ENCODE results near the gene APOL4.
"Not testable (repeated sequence)": the region's sequence is repeated elsewhere in the genome, so short reads cannot be mapped to it uniquely, and the experiment has no call there.

Gene APOL4

DNA sequence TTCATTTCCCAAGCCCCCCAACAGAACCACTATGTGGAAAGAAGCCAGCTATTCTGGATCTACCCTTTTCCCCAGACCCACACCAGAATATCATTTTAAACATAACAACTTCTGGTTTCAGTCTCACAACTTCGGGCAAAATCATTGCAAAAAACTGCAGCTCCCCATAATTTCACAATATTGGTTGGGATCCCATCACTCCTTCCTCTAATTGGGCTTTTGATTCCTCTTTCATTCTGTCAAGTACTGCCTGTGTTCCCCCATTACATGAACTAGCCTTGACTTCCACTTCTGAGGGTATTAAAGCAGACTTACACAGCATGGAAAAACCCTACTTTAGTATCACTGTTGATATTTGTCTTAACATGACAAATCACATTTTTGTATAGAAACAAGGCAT is 37.0 kb downstream of the APOL4 start:
- peak in 1 of 2 experiments; percentile 17 for DNase-seq (ENCODE audit: low read depth in 1 of 2, low spot score in 1 of 2)
- TF ChIP-seq POLR2AphosphoS5 (IDR thresholded peaks at IDR 0.05; ENCODE audit: low read depth) (no peak), SPI1 (IDR thresholded peaks at IDR 0.05; ENCODE audit: borderline replicate concordance, low read depth) (no peak), GABPA (IDR thresholded peaks at IDR 0.05; ENCODE audit: low read depth) (no peak)
- TF ChIP-seq, protein P1, sequence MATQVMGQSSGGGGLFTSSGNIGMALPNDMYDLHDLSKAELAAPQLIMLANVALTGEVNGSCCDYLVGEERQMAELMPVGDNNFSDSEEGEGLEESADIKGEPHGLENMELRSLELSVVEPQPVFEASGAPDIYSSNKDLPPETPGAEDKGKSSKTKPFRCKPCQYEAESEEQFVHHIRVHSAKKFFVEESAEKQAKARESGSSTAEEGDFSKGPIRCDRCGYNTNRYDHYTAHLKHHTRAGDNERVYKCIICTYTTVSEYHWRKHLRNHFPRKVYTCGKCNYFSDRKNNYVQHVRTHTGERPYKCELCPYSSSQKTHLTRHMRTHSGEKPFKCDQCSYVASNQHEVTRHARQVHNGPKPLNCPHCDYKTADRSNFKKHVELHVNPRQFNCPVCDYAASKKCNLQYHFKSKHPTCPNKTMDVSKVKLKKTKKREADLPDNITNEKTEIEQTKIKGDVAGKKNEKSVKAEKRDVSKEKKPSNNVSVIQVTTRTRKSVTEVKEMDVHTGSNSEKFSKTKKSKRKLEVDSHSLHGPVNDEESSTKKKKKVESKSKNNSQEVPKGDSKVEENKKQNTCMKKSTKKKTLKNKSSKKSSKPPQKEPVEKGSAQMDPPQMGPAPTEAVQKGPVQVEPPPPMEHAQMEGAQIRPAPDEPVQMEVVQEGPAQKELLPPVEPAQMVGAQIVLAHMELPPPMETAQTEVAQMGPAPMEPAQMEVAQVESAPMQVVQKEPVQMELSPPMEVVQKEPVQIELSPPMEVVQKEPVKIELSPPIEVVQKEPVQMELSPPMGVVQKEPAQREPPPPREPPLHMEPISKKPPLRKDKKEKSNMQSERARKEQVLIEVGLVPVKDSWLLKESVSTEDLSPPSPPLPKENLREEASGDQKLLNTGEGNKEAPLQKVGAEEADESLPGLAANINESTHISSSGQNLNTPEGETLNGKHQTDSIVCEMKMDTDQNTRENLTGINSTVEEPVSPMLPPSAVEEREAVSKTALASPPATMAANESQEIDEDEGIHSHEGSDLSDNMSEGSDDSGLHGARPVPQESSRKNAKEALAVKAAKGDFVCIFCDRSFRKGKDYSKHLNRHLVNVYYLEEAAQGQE (IDR thresholded peaks at IDR 0.05; ENCODE audit: insufficient replicate concordance, low read depth) = no peak
- TF ChIP-seq, protein P2, sequence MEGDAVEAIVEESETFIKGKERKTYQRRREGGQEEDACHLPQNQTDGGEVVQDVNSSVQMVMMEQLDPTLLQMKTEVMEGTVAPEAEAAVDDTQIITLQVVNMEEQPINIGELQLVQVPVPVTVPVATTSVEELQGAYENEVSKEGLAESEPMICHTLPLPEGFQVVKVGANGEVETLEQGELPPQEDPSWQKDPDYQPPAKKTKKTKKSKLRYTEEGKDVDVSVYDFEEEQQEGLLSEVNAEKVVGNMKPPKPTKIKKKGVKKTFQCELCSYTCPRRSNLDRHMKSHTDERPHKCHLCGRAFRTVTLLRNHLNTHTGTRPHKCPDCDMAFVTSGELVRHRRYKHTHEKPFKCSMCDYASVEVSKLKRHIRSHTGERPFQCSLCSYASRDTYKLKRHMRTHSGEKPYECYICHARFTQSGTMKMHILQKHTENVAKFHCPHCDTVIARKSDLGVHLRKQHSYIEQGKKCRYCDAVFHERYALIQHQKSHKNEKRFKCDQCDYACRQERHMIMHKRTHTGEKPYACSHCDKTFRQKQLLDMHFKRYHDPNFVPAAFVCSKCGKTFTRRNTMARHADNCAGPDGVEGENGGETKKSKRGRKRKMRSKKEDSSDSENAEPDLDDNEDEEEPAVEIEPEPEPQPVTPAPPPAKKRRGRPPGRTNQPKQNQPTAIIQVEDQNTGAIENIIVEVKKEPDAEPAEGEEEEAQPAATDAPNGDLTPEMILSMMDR (IDR thresholded peaks at IDR 0.05; ENCODE audit: insufficient read depth, low read length) = no peak
- H3K27ac ChIP-seq (replicated peaks) = no peak overlapping the region
- H3K4me3 ChIP-seq (replicated peaks; ENCODE audit: insufficient read depth, low read length) = no peak overlapping the region
- H3K27me3 ChIP-seq (ENCODE audit: insufficient read depth, poor library complexity, severe bottlenecking) = peaks cover 5% of the 10 kb centered on the region

DNA sequence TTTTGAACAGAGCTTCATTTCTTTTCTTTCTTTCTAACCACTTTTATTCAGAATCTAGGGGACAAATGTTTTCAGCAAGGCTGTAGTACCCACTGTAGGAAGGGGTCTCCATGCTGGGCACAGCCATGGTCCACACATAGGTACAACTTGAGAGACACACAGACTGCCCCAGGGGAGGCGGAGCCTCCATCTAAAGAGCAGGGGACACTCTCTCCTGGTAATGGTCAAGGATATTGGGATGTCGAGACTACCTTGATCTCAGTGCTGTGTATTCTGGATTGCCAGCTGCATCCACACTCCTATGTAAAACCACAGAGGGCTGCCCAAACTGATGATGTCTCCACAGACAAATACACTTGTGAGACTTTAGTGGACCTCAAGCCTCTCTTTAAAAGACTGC is 38.1 kb downstream of the APOL4 start:
- no peak overlapping the region for H3K4me3 ChIP-seq (replicated peaks; ENCODE audit: insufficient read depth, low read length)
- no peak for DNase-seq (ENCODE audit: low read depth in 1 of 2, low spot score in 1 of 2)
- TF ChIP-seq, protein P1 (IDR thresholded peaks at IDR 0.05; ENCODE audit: insufficient replicate concordance, low read depth) = no peak
- TF ChIP-seq, protein P2 (IDR thresholded peaks at IDR 0.05; ENCODE audit: insufficient read depth, low read length) = no peak
- TF ChIP-seq GABPA (IDR thresholded peaks at IDR 0.05; ENCODE audit: low read depth) (no peak), SPI1 (IDR thresholded peaks at IDR 0.05; ENCODE audit: borderline replicate concordance, low read depth) (no peak), POLR2AphosphoS5 (IDR thresholded peaks at IDR 0.05; ENCODE audit: low read depth) (no peak)
- H3K27ac ChIP-seq (replicated peaks) = no peak overlapping the region
- peaks cover 5% of the 10 kb centered on the region for H3K27me3 ChIP-seq (ENCODE audit: insufficient read depth, poor library complexity, severe bottlenecking)

DNA sequence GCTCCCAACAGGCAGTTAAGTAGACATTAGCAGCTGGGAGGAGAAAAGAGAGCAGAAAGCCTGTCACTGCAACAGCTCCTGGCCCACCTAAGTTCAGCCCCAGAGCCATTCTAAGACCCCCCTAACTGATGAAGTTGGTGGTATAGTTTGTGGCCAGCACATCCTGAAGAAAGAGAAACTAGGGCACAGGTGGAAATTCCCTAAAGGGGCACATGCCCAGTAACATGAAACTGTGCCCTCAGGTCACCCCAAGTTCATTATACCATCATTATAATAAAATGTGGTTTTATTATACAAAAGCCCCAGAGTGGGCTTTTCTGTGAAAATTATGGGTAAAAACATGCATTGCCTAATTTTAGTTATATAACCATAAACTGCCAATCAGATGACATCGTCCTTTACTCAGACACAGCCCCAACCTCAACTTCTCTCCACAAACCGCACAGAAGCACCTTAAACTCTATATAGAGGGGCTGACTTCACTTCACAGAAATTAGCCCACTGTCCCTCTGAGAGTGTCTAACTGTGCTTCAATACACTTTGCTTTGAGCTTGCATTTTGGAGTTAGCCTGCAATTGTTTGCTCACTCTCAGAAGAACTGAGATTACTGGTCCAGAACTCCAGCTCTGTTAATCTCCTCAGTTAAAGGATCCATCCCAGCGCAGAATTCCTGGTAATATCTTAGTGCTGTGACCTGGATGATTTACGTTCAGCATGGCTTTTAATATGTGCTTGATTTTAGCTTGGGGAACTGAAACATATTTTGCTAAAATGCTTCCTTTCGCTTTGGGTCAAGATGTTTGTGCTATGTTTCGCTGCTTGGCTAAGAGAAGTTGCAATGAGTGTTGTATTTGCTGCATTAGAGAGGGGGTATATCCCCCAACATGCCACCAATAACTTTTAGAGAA is 39.2 kb downstream of the APOL4 start:
- no peak for DNase-seq (ENCODE audit: low read depth in 1 of 2, low spot score in 1 of 2)
- Histone ChIP-seq H3K27me3 (ENCODE audit: insufficient read depth, poor library complexity, severe bottlenecking) (peaks cover 5% of the 10 kb centered on the region), H3K4me3 (replicated peaks; ENCODE audit: insufficient read depth, low read length) (no peak overlapping the region), H3K27ac (replicated peaks) (no peak overlapping the region)
- TF ChIP-seq POLR2AphosphoS5 (IDR thresholded peaks at IDR 0.05; ENCODE audit: low read depth) (no peak), GABPA (IDR thresholded peaks at IDR 0.05; ENCODE audit: low read depth) (no peak), SPI1 (IDR thresholded peaks at IDR 0.05; ENCODE audit: borderline replicate concordance, low read depth) (no peak)
- TF ChIP-seq, protein P2 (IDR thresholded peaks at IDR 0.05; ENCODE audit: insufficient read depth, low read length) = no peak
- TF ChIP-seq, protein P1 (IDR thresholded peaks at IDR 0.05; ENCODE audit: insufficient replicate concordance, low read depth) = no peak

DNA sequence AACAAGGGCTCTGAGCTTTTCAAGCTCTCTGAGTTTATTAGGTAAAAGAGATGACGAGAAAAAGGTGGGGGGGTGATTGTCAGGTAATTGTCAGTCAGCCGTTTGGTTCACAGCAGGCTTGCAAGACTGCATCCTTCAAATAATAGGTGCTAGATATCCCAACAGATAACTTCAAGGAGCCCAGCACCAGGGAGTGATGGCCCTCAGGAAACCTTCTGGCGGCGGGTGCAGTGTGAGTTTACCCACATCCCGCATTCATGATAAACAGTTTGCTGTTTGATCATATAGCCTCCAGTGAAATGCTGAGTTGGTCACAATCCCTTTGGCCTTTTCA is 39.8 kb downstream of the APOL4 start:
- H3K27ac ChIP-seq (replicated peaks); DNase-seq (ENCODE audit: low read depth in 1 of 2, low spot score in 1 of 2); H3K27me3 ChIP-seq (ENCODE audit: insufficient read depth, poor library complexity, severe bottlenecking); H3K4me3 ChIP-seq (replicated peaks; ENCODE audit: insufficient read depth, low read length): not testable (repeated sequence)

All from HL-60 (cell line).